HG02678 (cell line): ENCODE measurements around the gene CEP295NL.
"Not testable (repeated sequence)": the region's sequence is repeated elsewhere in the genome, so short reads cannot be mapped to it uniquely, and the experiment has no call there.

Experiments used
- ATAC-seq: cut with Tn5 transposase; IDR thresholded peaks from one replicate; pipeline ENCODE4 v1.9.1; 2021; ENCODE audit warnings: mild to moderate bottlenecking, moderate library complexity; ENCODE audit not compliant: unreplicated experiment

The CEP295NL gene

GRCh38 chr17:78889531-78889930 is 13.5 kb downstream of the CEP295NL start:
- ATAC-seq = no peak

GRCh38 chr17:78888941-78889518 is 14.0 kb downstream of the CEP295NL start:
- no peak for ATAC-seq

DNA sequence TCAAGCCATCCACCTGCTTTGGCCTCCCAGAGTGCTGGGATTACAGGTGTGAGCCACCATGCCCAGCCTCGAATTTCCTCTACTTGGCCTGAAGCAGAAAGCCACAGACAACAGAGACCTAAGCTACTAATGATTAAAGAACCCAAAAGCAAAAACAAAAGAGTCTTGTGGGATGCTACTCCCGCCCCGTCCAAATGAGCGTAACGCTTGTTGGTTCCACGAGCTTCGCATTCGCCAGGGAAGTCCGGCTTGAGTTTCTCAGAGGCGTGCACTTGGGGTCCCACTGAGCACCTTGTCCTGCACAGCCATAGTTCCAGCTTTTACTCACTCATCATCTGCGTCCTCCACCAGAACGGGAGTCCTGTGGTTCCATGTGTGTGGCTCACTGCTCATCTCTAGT is 16.0 kb downstream of the CEP295NL start:
- no peak for ATAC-seq

GRCh38 chr17:78885956-78886355 is 17.0 kb downstream of the CEP295NL start:
- ATAC-seq = no peak

DNA sequence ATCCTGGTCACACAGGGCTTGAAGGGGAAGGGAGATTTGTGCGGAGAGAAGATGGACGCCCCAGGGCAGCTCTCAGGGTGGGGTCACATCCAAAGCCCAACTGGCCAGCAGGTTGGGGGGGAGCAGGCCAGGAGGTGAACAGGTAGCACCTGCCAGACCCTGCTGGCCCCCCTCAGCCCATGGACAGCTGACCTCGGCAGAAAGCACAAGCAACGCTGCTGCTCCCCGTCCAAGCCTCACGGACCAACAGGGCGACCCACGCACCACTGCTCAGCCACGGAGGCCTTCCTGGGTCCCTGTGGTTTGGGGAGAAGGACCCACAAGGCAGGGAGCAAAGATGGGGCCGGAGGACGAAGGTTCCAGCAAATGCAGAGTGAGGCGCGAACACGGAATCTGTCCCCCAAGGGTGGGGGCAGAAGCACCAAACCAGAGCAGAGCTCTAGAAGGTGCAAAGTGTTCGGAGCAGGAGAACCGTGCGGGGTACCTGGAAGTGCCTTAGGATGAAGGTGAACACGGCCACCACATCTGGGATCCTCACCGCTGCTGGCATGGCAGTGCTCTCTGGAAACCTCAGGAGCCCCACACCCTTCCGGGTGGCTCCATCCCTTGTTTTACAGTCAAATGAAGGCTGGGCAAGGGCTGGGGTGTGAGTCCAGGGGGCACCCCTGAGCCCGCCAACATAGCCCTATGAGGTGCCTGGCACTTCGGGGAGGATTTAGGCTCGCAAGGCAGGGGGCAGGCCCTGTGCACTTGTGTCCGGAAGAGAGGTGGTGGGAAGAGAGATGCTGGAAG is 17.9 kb downstream of the CEP295NL start:
- no peak for ATAC-seq

- ATAC-seq = no peak
Measured at GRCh38 chr17:78884148-78884825, 18.7 kb downstream of the CEP295NL start.

DNA sequence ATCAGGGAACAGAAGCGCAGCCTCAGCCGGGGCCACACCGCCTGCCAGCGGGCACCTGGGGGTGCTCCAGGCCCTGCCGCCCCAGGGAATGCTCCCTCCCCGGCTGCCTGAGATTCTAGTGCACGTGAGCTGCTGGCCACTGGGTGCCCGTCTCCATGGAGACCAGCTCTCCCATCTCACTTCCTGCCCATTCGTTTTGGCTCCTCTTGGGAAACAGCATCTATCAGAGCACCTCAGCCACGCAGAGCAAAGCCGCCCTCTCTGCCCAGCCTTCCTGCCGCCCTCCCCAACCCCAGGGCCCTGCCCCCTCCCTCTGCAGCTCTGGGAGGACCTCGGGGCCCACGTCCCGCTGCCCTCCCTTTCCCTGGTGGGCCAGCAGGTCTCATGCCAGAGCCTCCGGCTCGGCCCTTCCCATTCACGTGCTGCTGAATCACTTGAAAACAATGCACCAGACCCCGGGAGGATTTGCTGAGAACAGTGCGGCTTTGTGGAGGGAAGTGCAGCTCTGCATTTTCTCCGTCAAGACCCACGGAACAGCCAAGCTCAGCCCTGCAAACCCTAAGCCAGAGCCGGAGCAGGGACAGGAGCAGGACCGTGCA is 19.4 kb downstream of the CEP295NL start:
- ATAC-seq = no peak

DNA sequence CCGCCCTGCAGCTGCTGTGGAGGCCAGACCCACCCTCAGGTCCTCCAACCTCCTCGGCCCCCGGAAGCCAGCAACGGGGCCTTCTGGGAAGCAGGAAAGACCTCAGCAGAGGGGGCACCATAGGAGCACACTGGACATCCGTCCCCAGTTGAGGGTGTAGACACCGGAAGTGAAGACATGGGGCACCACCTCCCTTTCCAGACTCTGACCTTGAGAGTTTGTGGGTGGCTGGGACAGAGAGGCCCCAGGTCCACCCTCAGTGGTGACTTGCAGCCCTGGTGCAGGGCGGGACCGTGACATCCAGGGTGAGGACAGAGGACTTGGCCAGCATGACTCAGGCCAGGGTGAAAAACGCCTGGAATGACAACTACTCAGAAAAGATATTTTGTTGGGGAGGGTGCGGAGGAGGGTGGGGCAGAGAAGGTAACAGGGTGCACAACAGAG is 19.9 kb downstream of the CEP295NL start:
- ATAC-seq = no peak

DNA sequence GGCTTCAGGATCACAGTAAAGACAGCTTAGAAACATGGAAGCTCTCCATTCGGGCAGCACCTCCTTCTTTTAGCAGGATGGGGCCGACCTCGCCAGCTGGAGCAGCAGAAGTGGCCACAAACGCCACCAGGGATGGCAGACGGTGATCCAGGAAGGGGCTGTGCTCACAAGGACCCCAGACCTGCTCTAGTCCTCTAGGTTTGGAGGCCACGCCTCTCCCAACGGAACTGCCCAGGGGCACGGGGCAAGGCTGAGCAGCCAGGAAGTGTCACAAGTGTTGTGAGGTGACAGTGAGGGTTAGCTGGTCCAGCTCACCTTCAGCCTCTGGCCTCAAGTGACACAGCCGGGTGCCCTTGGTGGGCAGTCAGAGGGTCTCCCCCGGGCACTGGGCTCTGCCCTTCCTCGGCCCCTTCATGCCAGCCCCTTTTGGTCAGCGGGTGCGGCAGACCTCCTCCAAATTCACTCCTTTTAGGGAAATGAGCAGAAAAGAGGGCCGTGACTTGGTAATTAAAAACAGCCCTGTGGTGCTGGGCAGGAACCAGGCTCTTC is 20.4 kb downstream of the CEP295NL start:
- no peak for ATAC-seq

GRCh38 chr17:78879635-78880186 is 23.3 kb downstream of the CEP295NL start:
- no peak for ATAC-seq

DNA sequence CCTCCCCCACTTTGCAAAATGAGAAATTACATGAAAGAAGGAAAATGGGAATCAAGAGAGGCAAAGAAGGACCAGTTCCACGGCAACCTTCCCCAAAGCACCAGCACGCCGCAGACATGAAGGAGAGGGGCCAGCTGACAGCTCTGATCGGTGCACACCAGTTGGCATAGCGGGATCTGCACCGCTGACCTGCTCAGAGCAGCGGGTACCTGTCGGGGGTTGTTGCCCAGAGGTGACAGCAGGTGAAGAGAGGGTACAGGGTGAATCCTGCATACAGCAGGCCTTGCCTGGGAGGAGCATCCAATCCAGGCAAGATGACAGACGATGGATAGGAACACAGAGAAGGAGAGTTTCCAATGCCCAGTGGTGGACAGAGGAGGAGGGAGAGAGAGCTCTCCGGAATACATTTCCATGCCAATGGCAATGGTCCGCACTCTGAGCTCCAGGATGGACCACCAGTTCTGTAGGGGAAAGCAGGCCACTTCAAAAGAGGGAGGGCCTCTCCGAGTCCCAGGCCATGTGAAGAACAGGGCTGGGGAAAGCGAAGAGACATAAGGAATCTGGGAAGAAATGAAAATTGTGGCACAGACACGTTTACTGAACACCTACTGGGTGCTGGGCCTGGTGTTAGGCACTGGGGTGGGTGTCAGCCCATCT is 24.0 kb downstream of the CEP295NL start:
- no peak for ATAC-seq

DNA sequence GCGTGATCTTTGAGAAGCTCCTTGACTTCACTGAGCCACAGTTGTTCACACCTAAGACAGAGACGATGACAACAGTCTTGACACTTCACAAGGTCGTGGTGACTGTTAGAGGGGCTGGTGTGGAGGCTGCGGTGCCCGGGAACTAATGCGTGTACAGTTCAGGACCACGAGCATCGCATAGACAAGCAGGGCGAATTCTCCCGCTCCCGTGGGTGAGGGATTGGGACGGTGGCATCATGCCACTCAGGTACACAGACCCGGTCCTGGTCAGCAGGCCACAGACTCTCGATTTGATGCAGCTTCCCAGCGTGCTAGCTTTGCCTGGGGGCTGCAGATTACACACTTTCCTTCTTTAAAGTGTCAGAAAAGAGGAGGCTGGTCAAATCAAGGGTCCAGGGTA is 24.7 kb downstream of the CEP295NL start:
- no peak for ATAC-seq

DNA sequence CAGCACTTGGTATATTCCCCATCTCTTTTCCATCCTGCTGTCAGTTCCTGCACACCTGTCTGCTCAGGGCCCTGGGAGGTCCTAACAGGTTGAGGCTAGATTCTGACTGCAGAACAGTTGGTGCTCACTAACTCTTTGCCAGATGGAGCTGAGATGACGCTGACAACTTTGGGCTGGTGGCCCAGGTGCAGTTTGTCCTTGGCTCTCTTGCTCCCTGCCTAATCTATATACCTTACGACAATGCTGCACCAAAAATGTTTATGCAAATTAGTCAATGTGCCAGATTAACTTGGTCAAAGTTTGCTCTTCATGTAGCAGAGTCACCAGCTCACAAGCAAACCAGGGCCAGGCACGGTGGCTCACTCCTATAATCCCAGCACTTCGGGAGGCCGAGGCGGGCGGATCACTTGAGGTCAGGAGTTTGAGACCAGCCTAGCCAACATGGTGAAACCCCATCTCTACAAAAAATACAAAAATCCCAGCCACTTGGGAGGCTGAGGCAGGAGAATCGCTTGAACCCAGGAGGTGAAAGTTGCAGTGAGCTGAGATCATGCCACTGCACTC is 26.0 kb downstream of the CEP295NL start:
- ATAC-seq = not testable (repeated sequence)

DNA sequence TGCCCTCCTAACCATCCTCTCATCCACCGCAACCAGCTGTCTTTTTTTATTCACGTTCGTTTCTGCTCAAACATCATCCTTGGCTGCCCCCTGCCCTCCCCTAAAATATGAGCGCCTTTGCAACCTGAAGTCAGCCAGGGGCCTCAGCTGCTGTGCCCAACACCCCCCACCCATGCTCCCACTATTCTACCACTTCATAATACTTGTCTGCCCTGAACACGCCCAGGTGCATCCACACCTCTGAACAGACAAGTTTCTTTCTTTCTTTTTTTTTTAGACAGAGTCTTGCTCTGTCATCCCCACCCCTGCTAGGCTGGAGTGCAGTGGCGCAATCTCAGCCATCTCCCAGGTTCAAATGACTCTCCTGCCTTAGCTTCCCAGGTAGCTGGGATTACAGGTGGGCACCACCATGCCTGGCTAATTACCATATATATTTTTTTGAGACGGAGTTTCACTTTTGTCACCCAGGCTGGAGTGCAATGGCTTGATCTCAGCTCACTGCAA is 26.9 kb downstream of the CEP295NL start:
- ATAC-seq = no peak

GRCh38 chr17:78875363-78876093 is 27.5 kb downstream of the CEP295NL start:
- ATAC-seq = no peak

DNA sequence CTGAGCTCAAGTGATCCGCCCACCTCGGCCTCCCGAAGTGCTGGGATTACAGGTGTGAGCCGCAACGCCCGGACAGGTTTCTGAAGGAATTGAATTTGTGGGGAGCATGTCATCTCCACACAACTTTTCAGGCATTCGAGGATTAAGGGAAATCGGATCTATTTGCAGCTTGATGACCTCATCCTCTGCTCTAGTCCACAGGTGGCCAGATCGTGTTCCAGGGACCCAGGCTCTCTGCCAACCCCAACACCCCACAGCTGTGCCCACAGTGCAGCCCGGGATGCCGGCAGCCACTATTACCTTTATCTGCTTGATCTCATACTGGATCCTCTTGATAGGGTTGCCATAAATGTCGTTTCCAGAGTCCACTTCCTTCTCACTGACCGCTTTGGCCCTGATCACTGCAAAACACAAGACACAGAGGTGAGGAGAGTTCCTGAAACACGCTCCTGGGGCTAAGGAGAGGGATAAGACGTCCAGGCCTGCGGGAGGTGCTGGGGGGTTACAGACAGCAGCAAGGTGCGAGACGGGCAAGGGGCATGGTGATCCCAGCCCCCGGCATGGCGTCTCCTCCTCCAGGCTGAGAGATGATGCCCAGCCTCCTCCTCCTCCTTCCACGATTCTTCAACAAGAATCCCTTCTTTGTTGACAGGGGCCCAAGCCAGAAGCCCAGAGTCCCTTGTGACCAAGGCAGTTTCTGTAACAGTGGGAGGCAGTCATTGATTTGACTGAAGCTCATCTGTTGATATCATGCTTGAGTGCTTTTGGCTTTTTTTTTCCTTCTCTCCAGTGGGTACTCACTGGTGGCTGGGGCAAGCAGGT is 29.3 kb downstream of the CEP295NL start:
- ATAC-seq = no peak

GRCh38 chr17:78872486-78872885 is 30.5 kb downstream of the CEP295NL start:
- no peak for ATAC-seq

GRCh38 chr17:78870621-78871020 is 32.4 kb downstream of the CEP295NL start:
- no peak for ATAC-seq
